ENCODE measurements around the gene CPEB3. TPM values are rescaled to one million over a fixed set of nuclear protein-coding genes. Genes with fewer than 3 reads are reported as not detected.

The CPEB3 gene
- total and polyA plus RNA-seq, 10 donors, result 1.0 to 10.1 (median 7.3) TPM

DNA sequence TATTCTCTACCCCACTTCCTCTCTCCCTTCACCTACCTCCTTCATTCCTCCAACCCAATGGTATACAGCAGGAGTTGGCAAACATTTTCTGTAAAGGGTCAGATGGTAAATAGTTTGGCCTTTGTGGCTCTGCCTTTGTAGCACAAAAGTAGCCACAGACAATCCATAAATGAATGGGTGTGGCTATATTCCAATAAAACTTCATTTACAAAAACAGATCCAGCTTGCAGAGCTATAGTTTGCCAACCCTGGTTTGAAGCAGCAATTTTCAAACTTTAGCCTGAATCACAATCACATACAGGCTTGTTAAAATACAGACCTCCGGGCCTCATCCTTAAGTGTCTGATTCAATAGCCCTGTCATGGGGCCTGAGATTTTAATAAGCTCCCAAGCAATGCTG, 110.5 kb downstream of the CPEB3 start:
- Histone ChIP-seq H3K27ac (no peak overlapping the region), H3K27me3 (replicated peaks in 1 of 7) (no peaks in the 10 kb centered on the region), H3K4me3 (no peak overlapping the region), H3K9me3 (no peaks in the 10 kb centered on the region), H3K36me3 (peaks cover 0 to 60% (median 3%) of the 10 kb centered on the region in 6 donors), H3K4me1 (peaks cover 0 to 9% (median 4%) of the 10 kb centered on the region in 6 donors)
- TF ChIP-seq CTCF (IDR thresholded peaks at IDR 0.05 in 8 of 11, conservative IDR thresholded peaks at IDR 0.05 in 3 of 11) (no peak), POLR2AphosphoS5 (IDR thresholded peaks at IDR 0.05) (no peak), POLR2A (IDR thresholded peaks at IDR 0.05) (no peak)
- no peak for DNase-seq
- 86 to 100% (median 94%) methylated on average over 1 of the region's 1 CpG for WGBS, 5 donors
- intact Hi-C loops (cut with DNase I; ENCODE audit: low total_unique reads), result no loop called here

- DNase-seq, result no peak
- Histone ChIP-seq H3K27ac (no peak overlapping the region), H3K36me3 (peaks cover 0 to 56% (median 3%) of the 10 kb centered on the region in 6 donors), H3K27me3 (replicated peaks in 1 of 7) (no peaks in the 10 kb centered on the region), H3K9me3 (no peaks in the 10 kb centered on the region), H3K4me3 (no peak overlapping the region), H3K4me1 (peaks cover 0 to 9% (median 4%) of the 10 kb centered on the region in 6 donors)
- TF ChIP-seq CTCF (IDR thresholded peaks at IDR 0.05 in 8 of 11, conservative IDR thresholded peaks at IDR 0.05 in 3 of 11) (no peak), POLR2A (IDR thresholded peaks at IDR 0.05) (no peak), POLR2AphosphoS5 (IDR thresholded peaks at IDR 0.05) (no peak)
- intact Hi-C loops (cut with DNase I; ENCODE audit: low total_unique reads), result no loop called here
- 95 to 100% (median 97%) methylated on average over 1 of the region's 1 CpG for WGBS, 5 donors
Observed at GRCh38 chr10:92177546-92177945, 113.3 kb downstream of the CPEB3 start.

- WGBS, 5 donors, result 77 to 99% (median 87%) methylated on average over 5 of the region's 5 CpGs
- no peak for TF ChIP-seq POLR2AphosphoS5 (IDR thresholded peaks at IDR 0.05)
- no peak for TF ChIP-seq CTCF (IDR thresholded peaks at IDR 0.05 in 8 of 11, conservative IDR thresholded peaks at IDR 0.05 in 3 of 11)
- no peak for TF ChIP-seq POLR2A (IDR thresholded peaks at IDR 0.05)
- H3K9me3 ChIP-seq, result no peaks in the 10 kb centered on the region
- H3K36me3 ChIP-seq, result peaks cover 0 to 53% (median 0%) of the 10 kb centered on the region in 6 donors
- intact Hi-C loops (cut with DNase I; ENCODE audit: low total_unique reads), result no loop called here
- H3K4me3 ChIP-seq, result no peak overlapping the region
- no peak for DNase-seq
- H3K27me3 ChIP-seq (replicated peaks in 1 of 7), result no peaks in the 10 kb centered on the region
- H3K4me1 ChIP-seq, result no peaks in the 10 kb centered on the region
- no peak overlapping the region for H3K27ac ChIP-seq
Observed at GRCh38 chr10:92175164-92175563, 115.7 kb downstream of the CPEB3 start.

GRCh38 chr10:92173996-92174395, 116.9 kb downstream of the CPEB3 start:
- Histone ChIP-seq H3K4me1 (no peaks in the 10 kb centered on the region), H3K27me3 (replicated peaks in 1 of 7) (no peaks in the 10 kb centered on the region), H3K36me3 (peaks cover 0 to 52% (median 0%) of the 10 kb centered on the region in 6 donors), H3K27ac (no peak overlapping the region), H3K4me3 (no peak overlapping the region), H3K9me3 (peaks cover 0 to 6% (median 4%) of the 10 kb centered on the region in 8 donors)
- intact Hi-C loops (cut with DNase I; ENCODE audit: low total_unique reads), result no loop called here
- no peak for TF ChIP-seq POLR2AphosphoS5 (IDR thresholded peaks at IDR 0.05)
- TF ChIP-seq POLR2A (IDR thresholded peaks at IDR 0.05), result no peak
- TF ChIP-seq CTCF (IDR thresholded peaks at IDR 0.05 in 8 of 11, conservative IDR thresholded peaks at IDR 0.05 in 3 of 11), result no peak
- DNase-seq, result no peak
